GM12878 (cell line): Measurements from ENCODE around the gene PRUNE1.

Experiments
- DPF2 ChIP-seq: fragments of 450-650 bp; IDR thresholded peaks from 2 replicates; pipeline ENCODE4 v1.6.1; 2017; ENCODE audit warnings: mild to moderate bottlenecking
- GABPA ChIP-seq: IDR thresholded peaks from 2 replicates; pipeline ENCODE4 v1.6.1; 2014; ENCODE audit warnings: antibody characterized with exemption, low read depth, mild to moderate bottlenecking, inconsistent platforms
- TF ChIP-seq, protein P1 (sequence below), 3 experiments: IDR thresholded peaks in 2 of 3; conservative IDR thresholded peaks in 1 of 3; 2 replicates each; pipeline ENCODE4 v1.5.1; 2011; ENCODE audit warnings: low read depth in 3 of 3, low read length in 3 of 3, mild to moderate bottlenecking in 3 of 3, control low read depth in 2 of 3, moderate library complexity in 2 of 3, inconsistent platforms in 1 of 3, mixed read lengths in 1 of 3; ENCODE audit not compliant: control insufficient read depth in 2 of 3, insufficient read depth in 1 of 3; ENCODE audit errors: extremely low read depth in 1 of 3

DNA sequence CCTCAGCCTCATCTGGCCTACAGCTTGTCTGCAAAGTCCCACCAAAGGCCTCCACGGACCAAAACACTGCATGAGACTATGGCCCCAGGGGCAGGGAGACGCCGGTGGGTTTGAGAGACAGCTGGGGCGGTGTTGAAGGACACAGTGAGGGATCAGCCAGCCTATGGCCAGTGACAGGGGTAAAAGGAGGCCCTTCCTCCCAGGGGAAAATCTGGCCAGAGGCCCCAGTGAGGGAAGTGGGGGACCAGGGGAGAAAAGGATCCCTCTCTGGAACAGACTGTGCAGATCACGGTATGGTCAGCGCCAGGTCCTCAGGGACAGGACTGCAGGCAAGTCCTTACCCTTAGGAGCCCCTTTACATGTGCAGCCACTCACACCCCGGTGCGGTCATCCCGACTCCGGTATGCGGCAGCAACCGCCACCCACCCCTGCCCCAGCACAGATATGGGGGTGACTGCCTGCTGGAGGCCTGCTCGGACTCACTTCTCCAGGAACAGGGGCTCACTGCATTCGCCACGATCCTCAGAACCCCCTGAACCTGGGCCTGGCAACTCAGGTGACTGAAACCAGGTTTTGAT, 34.9 kb upstream of the PRUNE1 start:
- TF ChIP-seq DPF2 (no peak), GABPA (no peak)
- TF ChIP-seq, protein P1, sequence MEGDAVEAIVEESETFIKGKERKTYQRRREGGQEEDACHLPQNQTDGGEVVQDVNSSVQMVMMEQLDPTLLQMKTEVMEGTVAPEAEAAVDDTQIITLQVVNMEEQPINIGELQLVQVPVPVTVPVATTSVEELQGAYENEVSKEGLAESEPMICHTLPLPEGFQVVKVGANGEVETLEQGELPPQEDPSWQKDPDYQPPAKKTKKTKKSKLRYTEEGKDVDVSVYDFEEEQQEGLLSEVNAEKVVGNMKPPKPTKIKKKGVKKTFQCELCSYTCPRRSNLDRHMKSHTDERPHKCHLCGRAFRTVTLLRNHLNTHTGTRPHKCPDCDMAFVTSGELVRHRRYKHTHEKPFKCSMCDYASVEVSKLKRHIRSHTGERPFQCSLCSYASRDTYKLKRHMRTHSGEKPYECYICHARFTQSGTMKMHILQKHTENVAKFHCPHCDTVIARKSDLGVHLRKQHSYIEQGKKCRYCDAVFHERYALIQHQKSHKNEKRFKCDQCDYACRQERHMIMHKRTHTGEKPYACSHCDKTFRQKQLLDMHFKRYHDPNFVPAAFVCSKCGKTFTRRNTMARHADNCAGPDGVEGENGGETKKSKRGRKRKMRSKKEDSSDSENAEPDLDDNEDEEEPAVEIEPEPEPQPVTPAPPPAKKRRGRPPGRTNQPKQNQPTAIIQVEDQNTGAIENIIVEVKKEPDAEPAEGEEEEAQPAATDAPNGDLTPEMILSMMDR (IDR thresholded peaks at IDR 0.05 in 2 of 3, conservative IDR thresholded peaks at IDR 0.05 in 1 of 3; ENCODE audit: control insufficient read depth in 2 of 3, extremely low read depth in 1 of 3, insufficient read depth in 1 of 3, low read depth in 3 of 3, low read length in 3 of 3), result no peak
